CD4-positive, alpha-beta T cell treated with Interleukin-17A for 4 hours (primary cell): ENCODE measurements around the gene TINCR.
"Not testable (repeated sequence)": the region's sequence is repeated elsewhere in the genome, so short reads cannot be mapped to it uniquely, and the experiment has no call there.

Source experiments
- DNase-seq: peaks from one replicate; pipeline ENCODE4 v3.0.0-alpha.2; 2020; ENCODE audit warnings: mixed read lengths

The TINCR gene

GRCh38 chr19:5558101-5558621 is 9.6 kb downstream of the TINCR start:
- no peak for DNase-seq

GRCh38 chr19:5557691-5558090 is 10.1 kb downstream of the TINCR start:
- DNase-seq, result no peak

GRCh38 chr19:5554828-5555227 is 12.9 kb downstream of the TINCR start:
- DNase-seq, result no peak

- no peak for DNase-seq
Measured at GRCh38 chr19:5553892-5554291, 13.9 kb downstream of the TINCR start.

GRCh38 chr19:5547881-5548280 is 19.9 kb downstream of the TINCR start:
- DNase-seq, result no peak

GRCh38 chr19:5545984-5546383 is 21.8 kb downstream of the TINCR start:
- no peak for DNase-seq

- DNase-seq, result no peak
Measured at GRCh38 chr19:5545051-5545450, 22.7 kb downstream of the TINCR start.

- no peak for DNase-seq
Measured at GRCh38 chr19:5542665-5543064, 25.1 kb downstream of the TINCR start.

GRCh38 chr19:5541456-5541855 is 26.3 kb downstream of the TINCR start:
- DNase-seq, result no peak

- no peak for DNase-seq
Measured at GRCh38 chr19:5540208-5540607, 27.5 kb downstream of the TINCR start.

- DNase-seq, result no peak
Measured at GRCh38 chr19:5537870-5538269, 29.9 kb downstream of the TINCR start.

GRCh38 chr19:5536982-5537579 is 30.7 kb downstream of the TINCR start:
- DNase-seq, result not testable (repeated sequence)

GRCh38 chr19:5536337-5536894 is 31.3 kb downstream of the TINCR start:
- no peak for DNase-seq

GRCh38 chr19:5534787-5535586 is 32.8 kb downstream of the TINCR start:
- no peak for DNase-seq

- DNase-seq, result no peak
Measured at GRCh38 chr19:5533257-5533656, 34.5 kb downstream of the TINCR start.

- no peak for DNase-seq
Measured at GRCh38 chr19:5530701-5531100, 37.1 kb downstream of the TINCR start.

- no peak for DNase-seq
Measured at GRCh38 chr19:5526691-5527090, 41.1 kb downstream of the TINCR start.

GRCh38 chr19:5524081-5524480 is 43.7 kb downstream of the TINCR start:
- DNase-seq, result no peak

GRCh38 chr19:5522106-5522505 is 45.6 kb downstream of the TINCR start:
- DNase-seq, result no peak

GRCh38 chr19:5520501-5520900 is 47.3 kb downstream of the TINCR start:
- DNase-seq, result no peak

GRCh38 chr19:5519076-5519475 is 48.7 kb downstream of the TINCR start:
- no peak for DNase-seq

GRCh38 chr19:5515737-5516136 is 52.0 kb downstream of the TINCR start:
- no peak for DNase-seq

- DNase-seq, result no peak
Measured at GRCh38 chr19:5514001-5514400, 53.8 kb downstream of the TINCR start.

- no peak for DNase-seq
Measured at GRCh38 chr19:5512715-5513114, 55.0 kb downstream of the TINCR start.
